SKM-1 (cell line): ENCODE measurements around the gene DOCK1.

ENCODE experiments used
- DNase-seq: peaks from one replicate; lab custom pipeline; 2025; ENCODE audit not compliant: unreplicated experiment; lab: John Stamatoyannopoulos, UW

Gene DOCK1

DNA sequence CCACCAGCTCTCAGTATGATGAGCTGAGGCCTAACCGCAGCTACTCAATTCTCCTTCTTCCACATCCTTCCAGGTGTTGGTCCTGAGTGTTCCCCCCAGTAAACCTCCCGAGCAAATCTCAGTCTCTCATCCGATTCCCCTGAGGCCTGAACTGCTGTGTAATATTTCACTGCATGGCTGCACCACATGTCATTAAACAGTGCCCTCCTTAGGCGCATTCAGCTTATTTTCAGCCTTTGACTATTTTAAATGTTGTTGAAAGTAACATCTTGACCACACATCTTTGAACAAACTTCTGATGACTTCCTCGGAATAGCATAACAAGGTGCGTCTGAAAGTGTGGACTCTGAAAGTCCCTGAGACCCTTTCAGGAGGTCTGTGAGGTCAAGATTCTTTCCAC lies 581.1 kb downstream of the DOCK1 start:
- no peak for DNase-seq

DNA sequence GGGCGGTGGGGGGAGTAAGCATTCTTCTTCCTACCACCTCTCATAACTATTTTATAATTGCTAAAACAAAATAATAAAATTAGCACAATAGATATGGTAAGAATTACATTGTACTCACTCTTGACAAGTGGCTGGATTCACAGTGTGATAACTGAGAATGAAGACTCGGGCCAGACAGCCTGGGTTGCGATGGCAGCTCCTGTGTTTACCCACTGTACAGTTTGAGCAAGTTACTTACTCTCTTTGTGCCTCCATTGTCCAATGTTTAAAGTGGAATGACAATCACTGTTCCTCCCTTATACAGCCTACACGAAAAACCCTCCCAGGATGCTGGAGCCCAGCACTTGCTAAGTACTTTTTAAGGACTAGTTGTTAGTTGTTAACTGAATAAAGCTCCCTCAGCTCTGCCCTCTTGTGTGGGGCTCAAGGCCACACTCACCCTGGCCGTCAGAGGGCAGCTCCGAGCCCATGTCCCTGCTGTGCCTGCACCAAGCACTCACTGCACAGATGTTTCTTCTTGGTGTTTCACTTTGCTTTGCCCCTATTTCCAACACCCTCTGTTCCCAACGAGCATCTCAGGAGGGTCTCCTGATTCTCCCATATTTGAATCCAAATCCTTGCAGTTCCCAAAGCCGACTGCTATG lies 587.5 kb downstream of the DOCK1 start:
- DNase-seq = no peak

DNA sequence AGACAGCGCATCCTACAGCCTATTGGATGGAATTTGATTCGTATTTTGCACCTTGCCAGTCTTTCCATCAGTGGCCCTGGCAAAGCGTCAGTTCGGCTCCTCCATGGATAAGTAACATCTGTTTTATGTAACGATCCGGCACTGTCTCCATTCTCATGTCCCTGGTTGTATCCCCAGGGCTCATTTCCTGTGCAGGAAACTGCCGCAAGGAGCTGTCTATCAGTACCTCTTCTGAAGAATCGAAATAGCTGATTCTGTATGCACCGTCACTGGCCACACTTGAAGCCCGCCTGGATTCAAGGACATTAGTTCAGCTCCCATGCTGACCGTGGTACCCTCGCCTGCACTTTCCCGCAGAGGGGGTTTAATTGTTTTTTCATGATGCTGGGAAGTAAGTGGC lies 590.8 kb downstream of the DOCK1 start:
- DNase-seq = no peak

- no peak for DNase-seq
These were observed 592.5 kb downstream of the DOCK1 start for GRCh38 chr10:127497685-127498084.

GRCh38 chr10:127498087-127498486 lies 592.9 kb downstream of the DOCK1 start:
- no peak for DNase-seq

GRCh38 chr10:127500127-127500526 lies 594.9 kb downstream of the DOCK1 start:
- DNase-seq = no peak
